HepG2 (cell line): Measurements from ENCODE around the gene PLEKHH3. TPM values are rescaled to one million over a fixed set of nuclear protein-coding genes. Genes with fewer than 3 reads are reported as not detected.

Source experiments
- DDIT3 ChIP-seq: sonication (generic); formaldehyde crosslinking; IDR thresholded peaks from 2 replicates; pipeline ENCODE4 v1.4.0; 2020; ENCODE audit warnings: mild to moderate bottlenecking, missing genetic modification reagents
- DPF2 ChIP-seq: sonication (generic); formaldehyde crosslinking; IDR thresholded peaks from 2 replicates; pipeline ENCODE4 v1.4.0; 2020; ENCODE audit warnings: mild to moderate bottlenecking, low read depth, missing genetic modification reagents, borderline replicate concordance
- ERF ChIP-seq: IDR thresholded peaks from 2 replicates; pipeline ENCODE4 v1.6.1; 2018; ENCODE audit warnings: missing biosample characterization, missing genetic modification reagents
- FOSL2 ChIP-seq: sonication (generic); formaldehyde crosslinking; IDR thresholded peaks from 2 replicates; pipeline ENCODE4 v1.4.0; 2020; ENCODE audit warnings: missing genetic modification reagents
- GLMP ChIP-seq: sonication (generic); formaldehyde crosslinking; IDR thresholded peaks from 2 replicates; pipeline ENCODE4 v1.9.0; 2021; ENCODE audit warnings: missing genetic modification reagents, mild to moderate bottlenecking, borderline replicate concordance
- HINFP ChIP-seq: sonication (generic); formaldehyde crosslinking; IDR thresholded peaks from 2 replicates; pipeline ENCODE4 v1.4.0; 2020; ENCODE audit warnings: low read depth, mild to moderate bottlenecking, missing genetic modification reagents
- KDM2A ChIP-seq: sonication (generic); formaldehyde crosslinking; IDR thresholded peaks from 2 replicates; pipeline ENCODE4 v1.4.0; 2020; ENCODE audit warnings: low read depth, missing genetic modification reagents, borderline replicate concordance
- KMT2B ChIP-seq: IDR thresholded peaks from 2 replicates; pipeline ENCODE4 v1.6.1; 2016; ENCODE audit warnings: missing genetic modification reagents, missing compliant biosample characterization
- MAX ChIP-seq: IDR thresholded peaks from 2 replicates; pipeline ENCODE4 v1.6.1; 2012; ENCODE audit warnings: inconsistent platforms
- MEIS1 ChIP-seq: sonication (generic); formaldehyde crosslinking; IDR thresholded peaks from 2 replicates; pipeline ENCODE4 v1.9.0; 2021; ENCODE audit warnings: mild to moderate bottlenecking, missing genetic modification reagents, moderate library complexity, borderline replicate concordance
- MLXIP ChIP-seq: sonication (generic); formaldehyde crosslinking; IDR thresholded peaks from 2 replicates; pipeline ENCODE4 v1.9.0; 2021; ENCODE audit warnings: missing genetic modification reagents, borderline replicate concordance
- PITX1 ChIP-seq: sonication (generic); formaldehyde crosslinking; IDR thresholded peaks from 2 replicates; pipeline ENCODE4 v1.5.1; 2020; ENCODE audit warnings: mild to moderate bottlenecking, missing genetic modification reagents
- SP140L ChIP-seq: sonication (generic); formaldehyde crosslinking; IDR thresholded peaks from 2 replicates; pipeline ENCODE4 v1.4.0; 2020; ENCODE audit warnings: missing genetic modification reagents, borderline replicate concordance
- THAP11 ChIP-seq: IDR thresholded peaks from 2 replicates; pipeline ENCODE4 v1.6.1; 2016; ENCODE audit warnings: missing biosample characterization, missing genetic modification reagents
- ZBTB2 ChIP-seq: sonication (generic); formaldehyde crosslinking; IDR thresholded peaks from 2 replicates; pipeline ENCODE4 v1.8.0; 2022; ENCODE audit warnings: low read depth, missing genetic modification reagents
- ZBTB42 ChIP-seq: sonication (generic); formaldehyde crosslinking; IDR thresholded peaks from 2 replicates; pipeline ENCODE4 v1.5.0; 2020; ENCODE audit warnings: mild to moderate bottlenecking, missing genetic modification reagents
- ZFAT ChIP-seq: sonication (generic); formaldehyde crosslinking; conservative IDR thresholded peaks from 2 replicates; pipeline ENCODE4 v1.8.1; 2023; ENCODE audit warnings: missing genetic modification reagents, inconsistent platforms
- ZNF225 ChIP-seq: sonication (generic); formaldehyde crosslinking; IDR thresholded peaks from 2 replicates; pipeline ENCODE4 v1.4.0; 2020; ENCODE audit warnings: mild to moderate bottlenecking, missing genetic modification reagents
- ZNF350 ChIP-seq: sonication (generic); formaldehyde crosslinking; IDR thresholded peaks from 2 replicates; pipeline ENCODE4 v1.4.0; 2020; ENCODE audit warnings: mild to moderate bottlenecking, low read depth, missing genetic modification reagents, borderline replicate concordance
- ZNF768 ChIP-seq: sonication (generic); formaldehyde crosslinking; IDR thresholded peaks from 2 replicates; pipeline ENCODE4 v1.4.0; 2020; ENCODE audit warnings: missing genetic modification reagents
- ZNF781 ChIP-seq: sonication (generic); formaldehyde crosslinking; IDR thresholded peaks from 2 replicates; pipeline ENCODE4 v1.5.1; 2020; ENCODE audit warnings: borderline replicate concordance, mild to moderate bottlenecking, missing genetic modification reagents; ENCODE audit errors: not compliant biosample characterization
- polyA plus RNA-seq, 8 experiments: library from polyadenylated mRNA; depleted of rRNA in 3 of 8; stranded (reverse) in 7 of 8; unstranded in 1 of 8; fragments of >200 nt; fragmentation: Illumina TruSeq in 4 of 8; extraction: Trizol in 4 of 8; gene quantifications; 2 replicates each; pipeline versions ENCODE4 v1.2.1 to v1.2.3, GENCODE V29; 2011 to 2016; ENCODE audit warnings: low read depth in 4 of 8, missing spikeins in 1 of 8, mixed read lengths in 1 of 8; ENCODE audit not compliant: insufficient read depth in 1 of 8
- total RNA-seq, 5 experiments: library from RNA; depleted of rRNA; stranded (reverse); fragments of >200 nt; fragmentation: Illumina TruSeq; extraction: Trizol; gene quantifications; 2 replicates each; pipeline ENCODE4 v1.2.3, GENCODE V29; 2016; ENCODE audit warnings: low read depth in 1 of 5

The PLEKHH3 gene
- total and polyA plus RNA-seq, 2 of the 13 experiments (the other 11 are each of a cell fraction or from before 2014, with no cell fraction given), result 6.0 to 19.9 TPM

- TF ChIP-seq ZNF350 (CRISPR knock-in tag) (peak; percentile 56; the same call in 1 of the 2 replicates), KMT2B (CRISPR knock-in tag) (peak; percentile 71), ZBTB42 (no peak), PITX1 (CRISPR knock-in tag) (peak; percentile 76; the same call in 1 of the 2 replicates), ZNF781 (CRISPR knock-in tag) (peak; percentile 62), FOSL2 (CRISPR knock-in tag) (peak; percentile 48), MEIS1 (CRISPR knock-in tag) (no peak), ZNF225 (CRISPR knock-in tag) (peak; percentile 70), DDIT3 (CRISPR knock-in tag) (no peak), GLMP (no peak), SP140L (CRISPR knock-in tag) (no peak), ZFAT (CRISPR knock-in tag) (no peak), ERF (CRISPR knock-in tag) (peak; percentile 91), MAX (peak; percentile 92), MLXIP (CRISPR knock-in tag) (peak; percentile 86), HINFP (CRISPR knock-in tag) (peak; percentile 68; the same call in 1 of the 2 replicates), DPF2 (CRISPR knock-in tag) (peak; percentile 45; the same call in 1 of the 2 replicates), KDM2A (CRISPR knock-in tag) (peak; percentile 82), THAP11 (CRISPR knock-in tag) (peak; percentile 75; the same call in 1 of the 2 replicates), ZBTB2 (no peak), ZNF768 (CRISPR knock-in tag) (peak; percentile 55; the same call in 1 of the 2 replicates)
Observed at GRCh38 chr17:42677921-42678781, 1.4 kb upstream of the PLEKHH3 start (continued).
